ENCODE data around the gene MRFAP1.
"Not testable (repeated sequence)": the region's sequence is repeated elsewhere in the genome, so short reads cannot be mapped to it uniquely, and the experiment has no call there.

Gene MRFAP1

DNA sequence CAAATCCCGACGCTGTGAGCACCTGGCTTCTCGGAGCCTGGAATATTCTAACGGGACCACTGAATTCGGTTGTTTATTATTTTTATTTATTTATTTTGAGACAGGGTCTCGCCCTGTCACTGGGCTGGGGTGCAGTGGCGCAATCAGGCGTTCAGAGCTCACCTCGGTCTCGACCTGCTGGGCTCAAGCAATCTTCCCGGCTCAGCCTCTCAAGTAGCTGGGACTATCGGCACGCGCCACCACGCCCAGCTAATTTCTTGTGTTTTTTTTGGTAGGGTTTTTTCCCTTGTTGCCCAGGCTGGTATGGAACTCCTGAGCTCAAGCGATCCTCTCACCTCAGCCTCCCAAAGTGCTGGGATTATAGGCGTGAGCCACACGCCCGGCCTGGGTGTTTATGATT lies 31.6 kb downstream of the MRFAP1 start:
- DNase-seq: no peak

DNA sequence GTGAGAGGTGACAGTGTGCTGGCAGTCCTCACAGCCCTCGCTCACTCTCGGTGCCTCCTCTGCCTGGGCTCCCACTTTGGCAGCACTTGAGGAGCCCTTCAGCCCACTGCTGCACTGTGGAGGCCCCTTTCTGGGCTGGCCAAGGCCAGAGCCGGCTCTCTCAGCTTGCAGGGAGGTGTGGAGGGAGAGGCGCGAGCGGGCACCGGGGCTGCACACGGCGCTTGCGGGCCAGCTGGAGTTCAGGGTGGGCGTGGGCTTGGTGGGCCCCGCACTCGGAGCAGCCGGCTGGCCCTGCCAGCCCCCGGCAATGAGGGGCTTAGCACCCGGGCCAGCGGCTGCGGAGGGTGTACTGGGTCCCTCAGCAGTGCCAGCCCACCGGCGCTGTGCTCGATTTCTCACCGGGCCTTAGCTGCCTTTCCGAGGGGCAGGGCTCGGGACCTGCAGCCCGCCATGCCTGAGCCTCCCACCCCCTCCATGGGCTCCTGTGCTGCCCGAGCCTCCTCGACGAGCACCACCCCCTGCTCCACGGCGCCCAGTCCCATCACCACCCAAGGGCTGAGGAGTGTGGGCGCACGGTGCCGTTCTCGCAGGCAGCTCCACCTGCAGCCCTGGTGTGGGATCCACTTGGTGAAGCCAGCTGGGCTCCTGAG lies 32.2 kb downstream of the MRFAP1 start:
- DNase-seq: not testable (repeated sequence)

DNA sequence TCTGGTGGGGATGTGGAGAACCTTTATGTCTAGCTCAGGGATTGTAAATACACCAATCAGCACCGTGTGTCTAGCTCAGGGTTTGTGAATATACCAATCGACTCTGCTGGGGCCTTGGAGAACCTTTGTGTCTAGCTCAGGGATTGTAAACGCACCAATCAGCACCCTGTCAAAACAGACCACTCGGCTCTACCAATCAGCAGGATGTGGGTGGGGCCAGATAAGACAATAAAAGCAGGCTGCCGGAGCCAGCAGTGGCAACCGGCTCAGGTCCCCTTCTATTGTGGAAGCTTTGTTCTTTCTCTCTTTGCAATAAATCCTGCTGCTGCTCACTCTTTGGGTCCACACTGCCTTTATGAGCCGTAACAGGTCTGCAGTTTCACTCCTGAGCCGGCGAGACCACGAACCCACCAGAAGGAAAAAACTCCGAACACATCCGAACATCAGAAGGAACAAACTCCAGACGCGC lies 32.7 kb downstream of the MRFAP1 start:
- DNase-seq: peak; percentile 32

DNA sequence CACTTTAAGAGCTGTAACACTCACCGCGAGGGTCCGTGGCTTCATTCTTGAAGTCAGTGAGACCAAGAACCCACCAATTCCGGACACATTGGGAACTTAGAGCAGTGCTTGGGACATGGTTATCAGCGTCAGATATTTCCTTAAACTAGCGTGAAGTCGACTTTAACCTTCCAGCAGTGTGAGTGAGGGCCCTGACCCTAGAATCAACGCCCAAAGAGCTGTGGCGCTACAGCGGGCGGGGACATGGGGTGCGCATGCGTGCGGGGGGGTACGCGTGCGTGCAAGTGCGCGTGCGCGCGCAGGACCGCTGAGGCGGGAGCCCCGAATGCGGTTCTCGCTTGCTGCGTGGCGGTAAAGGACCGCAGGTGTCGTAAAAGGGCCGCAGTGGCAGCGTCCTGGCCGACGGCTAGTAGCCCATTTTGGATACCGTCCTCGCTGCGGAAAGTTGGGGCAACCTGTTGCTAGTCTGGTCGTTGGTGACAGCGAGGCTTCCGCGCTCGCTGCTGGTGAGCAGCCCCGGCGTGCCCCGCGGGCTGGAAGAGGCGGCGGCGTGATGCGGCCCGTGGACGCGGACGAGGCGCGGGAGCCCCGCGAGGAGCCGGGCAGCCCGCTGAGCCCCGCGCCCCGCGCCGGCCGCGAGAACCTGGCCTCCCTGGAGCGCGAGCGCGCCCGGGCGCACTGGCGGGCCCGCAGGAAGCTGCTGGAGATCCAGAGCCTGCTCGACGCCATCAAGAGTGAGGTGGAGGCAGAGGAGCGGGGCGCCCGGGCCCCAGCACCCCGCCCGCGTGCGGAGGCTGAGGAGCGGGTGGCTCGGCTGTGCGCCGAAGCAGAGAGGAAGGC lies 33.4 kb downstream of the MRFAP1 start:
- DNase-seq: peak; percentile 96

DNA sequence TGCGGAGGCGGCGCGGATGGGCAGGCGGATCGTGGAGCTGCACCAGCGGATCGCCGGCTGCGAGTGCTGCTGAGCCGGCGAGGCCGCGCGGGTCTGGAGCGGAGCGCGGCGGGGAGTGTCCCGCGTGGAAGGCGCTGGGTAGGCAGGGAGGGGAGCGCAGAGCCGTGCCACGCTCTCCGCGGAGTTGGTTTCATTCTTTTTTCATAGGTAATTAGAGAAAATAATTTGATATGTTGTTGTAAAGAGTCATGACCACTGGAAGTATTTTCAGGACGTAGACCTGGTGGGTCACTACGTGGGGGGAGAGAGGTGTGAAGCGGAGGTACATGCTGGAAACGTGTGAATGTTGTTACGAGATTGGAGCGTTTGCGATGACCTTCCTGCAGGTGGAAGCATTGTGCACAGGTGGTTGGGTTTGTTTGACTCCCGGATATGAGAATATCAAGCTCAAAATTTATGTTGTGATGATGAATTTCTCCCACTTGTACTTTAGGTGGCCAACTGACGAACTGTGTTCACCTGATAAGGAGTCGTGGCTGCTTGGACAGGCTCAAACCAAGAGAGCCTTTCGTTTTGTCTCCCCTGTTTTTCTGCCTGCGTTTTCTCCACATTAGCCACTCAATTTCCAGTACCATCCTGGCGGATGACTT lies 34.1 kb downstream of the MRFAP1 start:
- peak; percentile 23 for DNase-seq

DNA sequence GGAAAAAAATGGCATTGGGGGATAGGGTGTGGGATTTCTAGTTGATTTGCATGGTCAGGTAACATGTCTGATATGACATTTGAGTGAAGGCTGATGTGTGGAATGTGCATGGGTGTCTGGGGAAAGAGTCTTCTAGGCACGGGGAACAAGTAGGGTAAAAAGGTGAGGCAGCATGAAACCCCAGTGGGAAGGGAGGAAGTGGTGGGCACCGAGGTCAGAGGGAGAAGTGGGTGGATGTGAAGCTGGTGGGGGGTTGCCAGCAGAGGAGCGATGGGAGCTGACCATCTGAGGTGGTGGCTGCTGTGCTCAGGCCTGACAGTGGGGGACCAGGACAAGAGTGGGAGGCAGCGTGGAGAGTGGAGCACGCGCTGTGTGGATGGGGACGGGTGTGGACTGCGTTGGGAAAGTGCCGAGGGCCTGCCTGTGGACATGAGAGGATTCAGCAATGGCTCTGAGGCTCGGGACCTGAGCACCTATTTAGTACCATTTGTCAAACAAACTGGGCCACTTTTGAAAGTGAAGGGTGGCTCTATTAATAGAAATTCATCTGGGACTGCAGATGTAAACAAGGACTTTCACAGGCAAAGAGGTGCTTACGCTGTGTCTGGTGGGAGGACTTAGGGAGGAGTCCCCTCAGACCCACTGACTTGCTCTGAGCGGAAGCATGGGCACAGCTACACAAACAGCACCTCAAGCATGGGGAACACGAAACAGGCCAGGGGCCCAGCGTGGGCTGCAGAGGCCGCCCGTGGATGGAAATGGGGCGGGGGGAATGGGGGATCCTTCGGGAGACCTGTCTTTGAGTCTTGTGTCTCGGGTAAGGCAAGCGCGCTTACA lies 36.5 kb downstream of the MRFAP1 start:
- DNase-seq: no peak

DNA sequence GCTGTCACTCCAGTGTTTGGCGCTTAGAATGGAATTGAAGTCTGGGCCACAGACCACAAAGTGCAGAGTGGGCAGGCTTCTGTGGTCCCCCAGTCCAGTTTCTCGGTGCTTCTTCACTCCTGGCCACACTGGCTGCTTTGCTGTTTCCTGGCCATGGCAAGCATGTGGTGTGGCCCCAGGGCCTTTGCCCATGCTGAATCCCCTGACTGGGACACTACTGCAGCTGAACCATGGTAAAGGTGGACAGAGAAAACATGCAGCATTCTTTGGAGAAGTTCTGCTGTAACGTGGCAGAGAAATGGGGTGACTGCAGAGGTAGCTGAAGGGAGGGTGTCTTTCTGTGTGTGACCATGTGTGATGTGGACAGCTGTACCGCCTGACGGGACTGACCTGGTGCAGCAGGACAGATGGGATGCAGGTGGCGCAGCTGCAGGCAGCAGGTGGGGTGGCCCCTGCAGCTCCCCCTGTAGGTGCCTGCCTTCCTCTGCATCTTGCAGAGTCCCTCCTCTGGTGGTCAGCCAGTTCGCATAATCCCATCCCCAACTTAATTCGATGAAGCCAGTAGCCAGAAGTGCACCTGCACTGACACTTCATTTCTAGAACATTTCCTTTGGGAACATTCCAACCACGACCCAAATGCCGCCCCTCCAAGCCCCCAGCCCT lies 40.0 kb downstream of the MRFAP1 start:
- no peak for DNase-seq

DNA sequence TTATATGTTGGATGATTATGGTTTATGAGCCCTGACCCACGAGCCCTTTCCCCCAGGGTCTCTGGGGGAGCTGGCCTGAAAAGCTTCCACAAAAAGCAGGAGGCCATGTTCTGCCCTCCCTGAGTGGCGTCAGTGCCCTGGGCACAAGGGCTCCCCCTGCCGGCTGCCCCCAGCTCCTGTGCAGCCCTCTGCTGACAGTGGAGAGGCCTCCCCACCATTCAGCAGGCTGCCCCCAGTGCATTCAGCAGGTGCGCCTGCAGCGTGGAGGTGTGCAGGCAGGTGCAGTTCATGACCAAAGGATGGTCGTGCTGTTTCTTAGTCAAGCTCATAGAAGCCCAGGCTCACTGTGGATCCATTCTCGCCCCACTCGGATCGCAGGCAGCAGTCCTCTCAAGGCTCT lies 40.7 kb downstream of the MRFAP1 start:
- DNase-seq: no peak

DNA sequence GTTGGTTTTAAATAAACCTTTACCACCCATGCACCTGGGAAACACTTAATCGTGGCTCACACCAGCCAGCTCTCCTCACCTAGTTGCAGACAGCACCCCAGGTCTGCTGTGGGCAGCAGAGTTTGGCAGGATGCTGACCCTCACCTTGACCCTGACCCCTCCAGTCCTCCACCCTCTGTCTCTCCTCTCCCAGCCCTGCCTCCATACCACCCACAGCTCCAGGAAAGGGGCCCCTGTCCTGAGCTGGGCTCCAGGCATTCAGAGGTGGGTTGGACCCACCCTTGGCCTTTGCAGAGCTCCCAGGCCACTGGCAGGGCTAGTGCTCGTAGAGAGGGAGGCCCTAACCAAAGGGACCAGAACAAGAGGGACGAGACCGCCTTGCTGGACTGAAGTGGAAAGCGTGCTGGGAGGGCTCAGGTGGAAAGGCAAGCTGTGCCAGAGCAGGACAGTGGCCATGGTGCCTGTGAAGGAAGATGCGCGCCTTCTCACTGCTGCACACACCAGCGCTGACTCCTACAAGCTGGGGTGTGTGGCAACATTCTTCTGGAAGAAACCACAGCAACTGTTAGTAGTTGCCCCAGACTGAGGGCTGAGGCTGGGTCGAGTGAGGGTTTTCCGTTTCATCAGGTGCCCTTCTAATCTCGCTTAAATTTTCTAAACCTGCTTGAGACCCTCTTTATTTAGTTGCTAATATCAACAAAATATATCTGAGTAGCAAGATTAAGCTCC lies 42.5 kb downstream of the MRFAP1 start:
- DNase-seq: no peak

DNA sequence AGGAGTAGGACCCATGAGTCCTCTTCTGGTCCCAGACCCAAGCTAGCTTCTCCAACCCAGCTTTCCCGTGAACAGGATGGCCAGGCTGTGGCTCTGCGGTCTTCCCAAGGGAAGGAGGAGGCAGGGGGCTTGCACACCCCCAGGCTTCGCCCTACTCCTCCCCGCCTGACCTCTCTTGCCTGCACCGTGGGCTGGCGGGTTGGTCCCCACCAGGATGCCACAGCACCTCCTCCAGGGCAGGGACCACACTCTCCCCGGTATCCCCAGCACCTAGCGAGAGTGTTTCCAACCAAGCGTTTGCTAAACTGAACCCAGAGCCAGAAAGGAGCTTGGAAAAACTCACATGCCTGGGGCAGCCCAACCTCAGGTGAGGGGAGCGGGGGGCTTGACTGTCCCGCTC lies 44.2 kb downstream of the MRFAP1 start:
- no peak for DNase-seq

DNA sequence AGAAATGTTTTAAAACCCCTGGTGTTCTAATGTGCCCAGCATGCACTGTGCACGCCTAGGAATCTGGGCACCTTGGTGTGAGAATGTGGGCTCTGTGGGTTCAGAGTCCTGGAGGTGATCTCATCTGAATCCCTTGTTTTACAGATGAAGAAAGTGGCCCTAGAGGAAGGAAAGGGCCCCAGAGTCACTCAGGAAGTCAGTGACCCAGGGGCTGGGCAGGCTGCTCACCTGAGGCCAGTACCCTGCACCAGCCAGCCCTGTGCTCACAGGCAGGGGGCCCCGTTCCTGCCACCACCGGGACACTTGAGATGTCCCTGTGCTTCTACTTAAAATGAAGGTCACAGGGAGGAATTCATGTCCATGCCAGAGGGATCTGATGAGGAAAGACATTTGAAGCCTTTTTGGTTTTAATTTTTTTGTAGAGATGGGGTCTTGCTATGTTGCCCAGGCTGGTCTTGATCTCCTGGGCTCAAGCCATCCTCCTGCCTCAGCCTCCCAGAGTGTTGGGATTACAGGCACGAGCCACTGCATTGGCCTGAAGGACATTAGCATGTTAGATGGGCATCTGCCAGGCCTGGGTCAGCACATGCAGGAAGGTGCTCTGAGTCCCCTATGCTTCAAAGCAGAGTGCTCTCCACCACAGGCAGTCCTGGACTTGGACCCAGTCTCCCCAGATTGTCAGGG lies 45.8 kb downstream of the MRFAP1 start:
- no peak for DNase-seq

DNA sequence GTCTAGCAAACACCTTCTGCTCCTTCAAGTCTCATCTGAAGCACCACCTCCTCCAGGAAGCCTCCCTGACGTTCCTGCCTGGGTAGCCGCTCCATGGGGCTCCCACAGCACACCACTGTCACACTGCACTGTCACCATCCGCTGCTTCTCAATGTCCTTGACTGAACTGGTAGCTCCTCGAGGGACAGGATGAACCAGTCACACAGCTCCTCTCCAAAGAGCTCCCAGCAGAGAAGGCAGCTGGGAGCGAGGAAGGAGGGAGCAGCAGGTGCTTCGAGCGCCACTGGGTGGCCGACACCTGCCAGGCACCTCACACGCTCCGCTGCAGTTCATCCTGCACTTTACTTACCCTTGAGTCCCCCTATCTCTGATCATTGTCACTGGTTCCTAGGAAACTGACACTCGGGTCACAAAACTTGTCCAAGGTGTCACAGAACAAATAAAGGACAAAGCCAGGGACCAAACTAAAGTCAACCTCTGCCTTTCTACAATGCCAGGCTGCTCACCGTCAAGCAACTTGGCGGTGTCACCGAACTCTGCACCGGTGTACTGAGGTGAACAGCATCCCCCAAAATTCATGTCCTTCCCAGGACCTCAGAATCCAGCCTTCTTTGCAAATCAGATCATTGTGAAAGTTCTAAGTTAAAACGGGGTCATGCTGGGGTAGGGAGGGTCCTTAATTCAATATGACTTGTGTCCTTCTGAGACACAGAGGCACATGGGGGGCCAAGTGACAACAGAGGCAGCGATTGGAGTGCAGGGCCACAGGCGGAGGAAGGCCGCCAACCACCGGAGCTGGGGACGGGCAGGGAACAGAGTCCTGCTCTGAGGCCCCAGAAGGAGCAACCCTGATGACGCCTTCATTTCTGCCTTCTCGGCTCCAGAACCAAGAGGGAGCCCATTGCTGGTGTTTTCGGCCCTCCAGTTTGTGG lies 47.7 kb downstream of the MRFAP1 start:
- no peak for DNase-seq

DNA sequence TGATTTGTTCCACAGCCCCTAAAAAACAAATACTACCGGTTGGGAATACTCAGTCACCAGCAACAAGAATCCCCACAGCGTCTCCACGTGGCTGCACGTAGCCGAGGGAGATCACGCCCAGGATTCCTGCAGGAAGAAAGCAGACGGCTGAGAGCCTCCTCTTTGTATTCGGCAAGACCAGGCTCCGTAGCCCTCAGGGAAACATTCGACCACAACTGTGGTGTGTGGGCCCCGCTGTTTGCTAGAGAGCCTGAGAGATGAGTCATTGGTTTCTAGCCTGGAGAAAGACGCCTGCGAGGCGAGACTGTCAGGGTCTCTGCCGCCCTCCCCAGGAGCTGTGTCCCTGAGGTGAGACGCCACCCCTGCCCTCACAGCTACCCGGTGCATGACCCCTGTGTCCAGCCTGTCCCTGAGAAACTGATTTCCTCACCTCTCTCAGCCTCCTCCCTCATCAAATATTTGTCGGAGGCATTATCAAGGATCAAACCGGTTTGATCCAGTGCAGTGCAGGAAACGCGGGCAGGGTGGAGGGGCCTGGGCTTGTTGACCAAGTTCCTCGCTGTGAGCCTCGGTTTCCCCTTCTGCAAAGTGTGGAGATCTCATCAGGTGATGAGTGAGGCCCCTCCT lies 48.5 kb downstream of the MRFAP1 start:
- DNase-seq: peak; percentile 97

DNA sequence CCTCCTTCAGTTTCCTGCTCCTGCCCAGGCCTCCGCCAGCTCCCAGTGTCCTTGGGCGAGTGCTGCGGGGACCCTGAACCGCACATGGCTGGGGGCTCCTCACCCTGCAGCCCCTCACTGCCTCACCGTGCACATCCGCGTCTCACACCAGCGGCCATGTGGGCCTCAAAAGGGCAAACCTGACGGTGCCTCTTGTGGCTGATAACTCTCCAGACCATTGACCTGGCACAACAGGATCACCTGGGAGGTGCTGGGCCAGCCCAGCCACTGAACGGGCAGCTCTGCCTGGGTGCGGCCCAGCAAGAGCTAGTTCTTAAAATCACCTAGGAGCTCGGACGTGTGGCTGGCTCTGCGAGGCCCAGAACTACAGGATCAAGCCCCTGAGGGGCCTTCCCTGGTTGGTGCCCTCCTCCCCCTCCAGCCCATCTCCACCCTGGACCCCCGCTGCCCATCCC lies 49.0 kb downstream of the MRFAP1 start:
- DNase-seq: no peak

Measured in fibroblast of skin of scalp (primary cell).